CD4-positive, alpha-beta T cell (primary cell): ENCODE results near the gene PRKCH. TPM values are rescaled to one million over a fixed set of nuclear protein-coding genes. Genes with fewer than 3 reads are reported as not detected.

Experiments
- ATAC-seq: fragments of 200-7000 bp; cut with Tn5 transposase; one replicate; pipeline ENCODE4 v1.10.0; 2022; ENCODE audit warnings: mild to moderate bottlenecking; ENCODE audit not compliant: poor library complexity
- CTCF ChIA-PET: fragments of 350-600 bp; sonication (Branson Sonifier 250); formaldehyde crosslinking; loops from one replicate; lab custom pipeline; 2021; ENCODE audit warnings: antibody characterized with exemption, inconsistent platforms; lab: Charles Lee
- POLR2A ChIA-PET: fragments of 350-600 bp; sonication (Branson Sonifier 250); formaldehyde crosslinking; loops from one replicate; lab custom pipeline; 2021; ENCODE audit warnings: antibody characterized with exemption, inconsistent platforms; lab: Charles Lee
- DNase-seq, 14 experiments: peaks; one replicate each; pipeline ENCODE4 v3.0.0-alpha.2; 2013 to 2020; ENCODE audit warnings: mixed read lengths in 2 of 14
- H3K27ac ChIP-seq, 2 donors: one replicate each; pipeline versions ENCODE4 v1.5.1 to v1.7.0; 2013; ENCODE audit warnings: low read length in 2 of 2, low read depth in 1 of 2, mild to moderate bottlenecking in 1 of 2
- H3K27me3 ChIP-seq, 2 experiments: 1 replicate in 1 of 2; 2 replicates in 1 of 2; pipeline versions ENCODE4 v1.6.1 to v1.7.0; 2013; ENCODE audit warnings: low read length in 2 of 2, control low read depth in 1 of 2, mild to moderate bottlenecking in 1 of 2, moderate library complexity in 1 of 2; ENCODE audit not compliant: insufficient read depth in 2 of 2, control insufficient read depth in 1 of 2
- H3K36me3 ChIP-seq: one replicate; pipeline ENCODE4 v1.6.1; 2013; ENCODE audit warnings: low read length, control low read depth; ENCODE audit not compliant: insufficient read depth
- H3K4me1 ChIP-seq: one replicate; pipeline ENCODE4 v1.6.1; 2013; ENCODE audit warnings: low read length, control low read depth; ENCODE audit not compliant: insufficient read depth
- H3K4me3 ChIP-seq: one replicate; pipeline ENCODE4 v1.5.1; 2013; ENCODE audit warnings: mild to moderate bottlenecking, low read length, moderate library complexity
- H3K9me3 ChIP-seq, 2 experiments: 1 replicate in 1 of 2; 2 replicates in 1 of 2; pipeline versions ENCODE4 v1.6.1 to v1.7.0; 2013; ENCODE audit warnings: low read length in 2 of 2, mild to moderate bottlenecking in 2 of 2, control low read depth in 1 of 2, moderate library complexity in 1 of 2; ENCODE audit not compliant: control insufficient read depth in 1 of 2, insufficient read depth in 1 of 2
- H3K27ac Mint-ChIP-seq: one replicate; pipeline ENCODE4 v1.8.0; 2020; ENCODE audit warnings: mixed read lengths
- H3K27me3 Mint-ChIP-seq: one replicate; pipeline ENCODE4 v1.8.0; 2021; ENCODE audit warnings: mixed read lengths
- H3K36me3 Mint-ChIP-seq: one replicate; pipeline ENCODE4 v1.8.0; 2021; ENCODE audit warnings: low read depth, mixed read lengths
- H3K4me1 Mint-ChIP-seq: one replicate; pipeline ENCODE4 v1.8.0; 2021; ENCODE audit warnings: low read depth, mixed read lengths
- H3K4me3 Mint-ChIP-seq: one replicate; pipeline ENCODE4 v1.8.0; 2020; ENCODE audit warnings: mild to moderate bottlenecking, mixed read lengths
- H3K9me3 Mint-ChIP-seq: one replicate; pipeline ENCODE4 v1.8.0; 2020; ENCODE audit warnings: mixed read lengths
- intact Hi-C, 2 experiments: fragments of 100-400 bp; cut with DNase I in 1 of 2; cut with micrococcal nuclease in 1 of 2; formaldehyde crosslinking; loops; one replicate each; pipeline versions ENCODE4 v1.15.1 to v1.9.0; 2023 to 2025; cut with DNase I, micrococcal nuclease
- total RNA-seq, 174 experiments: library from RNA in 2 of 174; stranded (reverse) in 2 of 174; gene quantifications; one replicate each; pipeline ENCODE4 v1.2.3 and lab custom pipeline; 2021 to 2026
- TF ChIP-seq, protein P1 (sequence below): fragments of 200-600 bp; IDR thresholded peaks from one replicate; pipeline ENCODE4 v1.8.0; 2022; ENCODE audit warnings: antibody characterized with exemption, mild to moderate bottlenecking

PRKCH gene
- total RNA-seq, 2 experiments from 2014 or later = 378 to 385 TPM

DNA sequence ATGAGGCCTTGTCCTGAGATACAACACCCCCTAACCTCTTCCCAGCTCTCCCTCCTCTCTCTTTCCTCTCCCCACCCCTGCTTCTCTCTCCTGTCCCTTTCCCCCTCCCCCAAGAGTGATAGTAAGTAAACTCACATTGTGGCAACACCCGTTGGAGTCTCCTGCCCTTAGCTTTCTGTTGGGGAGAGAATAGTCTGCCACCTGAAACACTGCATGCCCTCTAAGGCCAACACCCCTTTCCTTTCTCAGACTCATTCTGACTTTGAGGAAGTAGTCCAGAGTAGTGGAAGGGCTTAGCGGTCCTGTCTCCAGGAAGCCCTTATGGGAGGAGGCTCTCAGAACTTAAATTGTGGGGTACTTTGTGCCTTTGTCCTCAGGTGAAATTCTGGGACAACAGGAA, 95.2 kb downstream of the PRKCH start:
- no peaks in the 10 kb centered on the region for H3K9me3 Mint-ChIP-seq
- POLR2A ChIA-PET = interaction anchor here (0.7 to 1.6 kb wide), 5 partner anchors 11 to 266 kb away, joined by 3 read pairs; no protein-coding TSS in a partner anchor
- Histone ChIP-seq H3K27ac (peak overlapping the region; percentile 13 to 43), H3K36me3 (peaks cover 5% of the 10 kb centered on the region), H3K4me3 (no peak overlapping the region), H3K9me3 (no peaks in the 10 kb centered on the region), H3K27me3 (no peaks in the 10 kb centered on the region), H3K4me1 (peaks cover 92% of the 10 kb centered on the region)
- no peaks in the 10 kb centered on the region for H3K4me1 Mint-ChIP-seq
- peak overlapping the region; percentile 47 for H3K4me3 Mint-ChIP-seq
- H3K27me3 Mint-ChIP-seq = no peaks in the 10 kb centered on the region
- TF ChIP-seq, protein P1, sequence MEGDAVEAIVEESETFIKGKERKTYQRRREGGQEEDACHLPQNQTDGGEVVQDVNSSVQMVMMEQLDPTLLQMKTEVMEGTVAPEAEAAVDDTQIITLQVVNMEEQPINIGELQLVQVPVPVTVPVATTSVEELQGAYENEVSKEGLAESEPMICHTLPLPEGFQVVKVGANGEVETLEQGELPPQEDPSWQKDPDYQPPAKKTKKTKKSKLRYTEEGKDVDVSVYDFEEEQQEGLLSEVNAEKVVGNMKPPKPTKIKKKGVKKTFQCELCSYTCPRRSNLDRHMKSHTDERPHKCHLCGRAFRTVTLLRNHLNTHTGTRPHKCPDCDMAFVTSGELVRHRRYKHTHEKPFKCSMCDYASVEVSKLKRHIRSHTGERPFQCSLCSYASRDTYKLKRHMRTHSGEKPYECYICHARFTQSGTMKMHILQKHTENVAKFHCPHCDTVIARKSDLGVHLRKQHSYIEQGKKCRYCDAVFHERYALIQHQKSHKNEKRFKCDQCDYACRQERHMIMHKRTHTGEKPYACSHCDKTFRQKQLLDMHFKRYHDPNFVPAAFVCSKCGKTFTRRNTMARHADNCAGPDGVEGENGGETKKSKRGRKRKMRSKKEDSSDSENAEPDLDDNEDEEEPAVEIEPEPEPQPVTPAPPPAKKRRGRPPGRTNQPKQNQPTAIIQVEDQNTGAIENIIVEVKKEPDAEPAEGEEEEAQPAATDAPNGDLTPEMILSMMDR = no peak
- H3K36me3 Mint-ChIP-seq = peaks cover 9% of the 10 kb centered on the region
- H3K27ac Mint-ChIP-seq = no peak overlapping the region
- no peak for DNase-seq
- CTCF ChIA-PET = interaction anchor here (0.7 to 1.8 kb wide), 4 partner anchors 9 to 136 kb away, joined by 3 read pairs; no protein-coding TSS in a partner anchor
- intact Hi-C loops = loop anchor here in 1 of 2 experiments (2.0 kb wide), 2 partner anchors 14 to 16 kb away; no protein-coding TSS in a partner anchor
- peak; percentile 36 for ATAC-seq

GRCh38 chr14:61417141-61417540, 95.8 kb downstream of the PRKCH start:
- intact Hi-C loops = loop anchor here in 1 of 2 experiments (1.0 to 2.0 kb wide), 3 partner anchors 11 to 16 kb away; no protein-coding TSS in a partner anchor
- H3K4me3 ChIP-seq = no peak overlapping the region
- POLR2A ChIA-PET = interaction anchor here (0.7 to 1.7 kb wide), 7 partner anchors 10 to 94 kb away, joined by 3 to 5 read pairs (median 3); no protein-coding TSS in a partner anchor

GRCh38 chr14:61417883-61418455, 96.6 kb downstream of the PRKCH start:
- intact Hi-C loops = loop anchor here in 1 of 2 experiments (1.0 to 2.0 kb wide), 3 partner anchors 10 to 15 kb away; no protein-coding TSS in a partner anchor
- Histone ChIP-seq H3K36me3 (no peaks in the 10 kb centered on the region), H3K9me3 (no peaks in the 10 kb centered on the region), H3K27me3 (no peaks in the 10 kb centered on the region), H3K4me1 (peaks cover 90% of the 10 kb centered on the region), H3K27ac (peak overlapping the region in 1 of 2 donors; percentile 43), H3K4me3 (no peak overlapping the region)
- Mint-ChIP-seq H3K9me3 (no peaks in the 10 kb centered on the region), H3K4me1 (no peaks in the 10 kb centered on the region), H3K4me3 (peak overlapping the region; percentile 45), H3K27me3 (no peaks in the 10 kb centered on the region), H3K27ac (no peak overlapping the region), H3K36me3 (peaks cover 9% of the 10 kb centered on the region)
- ChIA-PET CTCF (interaction anchor here (1.3 to 1.8 kb wide), 3 partner anchors 14 to 137 kb away, joined by 3 read pairs; no protein-coding TSS in a partner anchor), POLR2A (interaction anchor here (0.7 to 1.7 kb wide), 4 partner anchors 15 to 94 kb away, joined by 3 to 5 read pairs (median 3); no protein-coding TSS in a partner anchor)
- no peak for DNase-seq
- TF ChIP-seq, protein P1 = no peak
- no peak for ATAC-seq

More at GRCh38 chr14:61417141-61417540, 95.8 kb downstream of the PRKCH start:
- Mint-ChIP-seq H3K36me3 (peaks cover 9% of the 10 kb centered on the region), H3K4me3 (peak overlapping the region; percentile 47), H3K9me3 (no peaks in the 10 kb centered on the region), H3K4me1 (no peaks in the 10 kb centered on the region), H3K27me3 (no peaks in the 10 kb centered on the region), H3K27ac (no peak overlapping the region)
- CTCF ChIA-PET = interaction anchor here (1.3 to 1.8 kb wide), 2 partner anchors 14 to 136 kb away, joined by 3 read pairs; no protein-coding TSS in a partner anchor
- TF ChIP-seq, protein P1 = no peak
- no peaks in the 10 kb centered on the region for H3K27me3 ChIP-seq
- no peaks in the 10 kb centered on the region for H3K9me3 ChIP-seq
- peak; percentile 35 for ATAC-seq
- peak in 3 of 14 experiments; percentile 40 to 45 (median 41) for DNase-seq
- H3K27ac ChIP-seq = peak overlapping the region in 1 of 2 donors; percentile 43
- H3K4me1 ChIP-seq = peaks cover 94% of the 10 kb centered on the region
- no peaks in the 10 kb centered on the region for H3K36me3 ChIP-seq
